Caco-2 (cell line): ENCODE measurements around the gene CEP19. TPM values are rescaled to one million over a fixed set of nuclear protein-coding genes. Genes with fewer than 3 reads are reported as not detected.

Experiments used
- Bru-seq: library from RNA; stranded (reverse); fragments of 400-500 nt; gene quantifications from one replicate; lab custom pipeline; 2021; lab: Mats Ljungman, UMichigan
- BruChase-seq, 2 experiments: library from RNA; stranded (reverse); fragments of 400-500 nt; gene quantifications; one replicate each; lab custom pipeline; 2021; lab: Mats Ljungman, UMichigan
- BruUV-seq: library from RNA; stranded (reverse); fragments of 400-500 nt; replicated peaks from 2 replicates; lab custom pipeline; 2021; lab: Mats Ljungman, UMichigan
- CTCF ChIA-PET: fragments of 300-600 bp; sonication (Branson Sonifier 250); formaldehyde crosslinking; loops from one replicate; lab custom pipeline; 2022; ENCODE audit warnings: antibody characterized with exemption; lab: Charles Lee
- POLR2A ChIA-PET: fragments of 300-600 bp; sonication (Branson Sonifier 250); formaldehyde crosslinking; loops from one replicate; lab custom pipeline; 2022; ENCODE audit warnings: antibody characterized with exemption; lab: Charles Lee
- DNase-seq, 2 experiments: peaks; one replicate each; pipeline versions ENCODE4 v3.0.0 to v3.0.0-alpha.2; 2020 to 2022
- H3K27me3 ChIP-seq: replicated peaks from 2 replicates; pipeline ENCODE4 v1.6.0; 2011; ENCODE audit warnings: low read length; ENCODE audit not compliant: control insufficient read depth, insufficient read depth
- H3K36me3 ChIP-seq: 2 replicates; pipeline ENCODE4 v1.5.1; 2011; ENCODE audit warnings: low read length; ENCODE audit not compliant: control insufficient read depth, insufficient read depth
- H3K4me1 ChIP-seq: fragments of 250-450 bp; sonication (Bioruptor Pico); 2 replicates; pipeline ENCODE4 v1.5.1; 2020; ENCODE audit warnings: mild to moderate bottlenecking
- H3K4me3 ChIP-seq: 2 replicates; pipeline ENCODE4 v1.5.1; 2011; ENCODE audit warnings: low read depth, mild to moderate bottlenecking, control low read depth, low read length
- H3K9me3 ChIP-seq: fragments of 250-450 bp; sonication (Bioruptor Pico); 2 replicates; pipeline ENCODE4 v1.5.1; 2020; ENCODE audit warnings: mild to moderate bottlenecking, moderate library complexity
- H3K27ac Mint-ChIP-seq: one replicate; pipeline ENCODE4 v1.8.0; 2022; ENCODE audit warnings: mixed read lengths; ENCODE audit not compliant: unreplicated experiment
- H3K27me3 Mint-ChIP-seq: one replicate; pipeline ENCODE4 v1.8.0; 2022; ENCODE audit warnings: mixed read lengths; ENCODE audit not compliant: insufficient read depth, unreplicated experiment
- H3K36me3 Mint-ChIP-seq: one replicate; pipeline ENCODE4 v1.8.0; 2022; ENCODE audit warnings: mild to moderate bottlenecking, mixed read lengths; ENCODE audit not compliant: insufficient read depth, unreplicated experiment
- H3K4me1 Mint-ChIP-seq: one replicate; pipeline ENCODE4 v1.8.0; 2022; ENCODE audit warnings: low read depth, mixed read lengths; ENCODE audit not compliant: unreplicated experiment
- H3K4me3 Mint-ChIP-seq: one replicate; pipeline ENCODE4 v1.8.0; 2022; ENCODE audit warnings: mild to moderate bottlenecking, moderate library complexity, mixed read lengths; ENCODE audit not compliant: unreplicated experiment
- H3K9me3 Mint-ChIP-seq: one replicate; pipeline ENCODE4 v1.8.0; 2022; ENCODE audit warnings: mixed read lengths; ENCODE audit not compliant: unreplicated experiment
- CTCF ChIP-seq, 2 experiments: fragments of 200-600 bp in 1 of 2; IDR thresholded peaks; 1 replicate in 1 of 2; 2 replicates in 1 of 2; pipeline versions ENCODE4 v1.5.1 to v1.8.0; 2011 to 2022; ENCODE audit warnings: antibody characterized with exemption in 1 of 2, control low read depth in 1 of 2, inconsistent platforms in 1 of 2, low read depth in 1 of 2, low read length in 1 of 2, mild to moderate bottlenecking in 1 of 2, moderate library complexity in 1 of 2; ENCODE audit not compliant: insufficient read depth in 1 of 2, severe bottlenecking in 1 of 2, unreplicated experiment in 1 of 2
- intact Hi-C: fragments of 100-400 bp; cut with micrococcal nuclease; formaldehyde crosslinking; loops from one replicate; pipeline ENCODE4 v1.10.0; 2022; ENCODE audit not compliant: unreplicated experiment
- long read RNA-seq: library from polyadenylated mRNA; stranded (forward); transcript quantifications from one replicate; pipeline ENCODE4 v2.0.0, GENCODE V29; 2022
- total RNA-seq: library from RNA; stranded (reverse); gene quantifications from 2 replicates; pipeline ENCODE4 v1.2.3, GENCODE V29; 2022

The CEP19 gene
- total RNA-seq (1.6 and 1.7 TPM in 2 replicates), Bru-seq, nascent RNA (percentile 45 among the genes with signal in this experiment), BruChase-seq, experiment 1, labeled RNA remaining after a 2-hour chase (percentile 52 among the genes with signal in this experiment), BruChase-seq, experiment 2, labeled RNA remaining after a 6-hour chase (percentile 49 among the genes with signal in this experiment)
- long read RNA-seq, partial matches to known transcripts = 0 of 4 reads
- long read RNA-seq, other reads (novel, unspliced or antisense) = 1 of 4 reads

- no TSS peak for BruUV-seq
- Histone ChIP-seq H3K4me3 (peak within 1 kb of the TSS; percentile 90), H3K4me1 (no peaks in the 10 kb centered on the region), H3K9me3 (no peaks in the 10 kb centered on the region), H3K27me3 (no peaks in the 10 kb centered on the region), H3K36me3 (no peaks in the 10 kb centered on the region)
- TF ChIP-seq CTCF (IDR thresholded peaks at IDR 0.05; ENCODE audit: insufficient read depth in 1 of 2, low read depth in 1 of 2, low read length in 1 of 2, severe bottlenecking in 1 of 2, unreplicated experiment in 1 of 2) = no peak
- intact Hi-C loops = loop anchor here (1.0 kb wide), 1 partner anchor 27 kb away; the partner anchor contains the start of gene PAK2
- H3K9me3 Mint-ChIP-seq = no peaks in the 10 kb centered on the region
- ChIA-PET POLR2A (interaction anchor here (1.2 to 1.3 kb wide), 2 partner anchors 28 to 156 kb away, joined by 6 to 12 read pairs; partner anchors contain the start of genes PAK2 and SENP5), CTCF (interaction anchor here (0.5 to 1.2 kb wide), 2 partner anchors 78 to 102 kb away, joined by 4 to 6 read pairs; no protein-coding TSS in a partner anchor)
- H3K4me3 Mint-ChIP-seq = peak within 1 kb of the TSS; percentile 87
- peak; percentile 76 to 89 for DNase-seq
- H3K4me1 Mint-ChIP-seq = no peaks in the 10 kb centered on the region
- no peaks in the 10 kb centered on the region for H3K27me3 Mint-ChIP-seq
- no peaks in the 10 kb centered on the region for H3K36me3 Mint-ChIP-seq
- peak within 1 kb of the TSS; percentile 90 for H3K27ac Mint-ChIP-seq
Observed at GRCh38 chr3:196711838-196712513, at the start of gene CEP19, which contains the start of gene PIGX. TSS of gene CEP19 (minus strand) at chr3:196712250. CDS start at chr3:196708657, 3,593 bp downstream. TSS of gene PIGX (plus strand) at chr3:196712377.

DNA sequence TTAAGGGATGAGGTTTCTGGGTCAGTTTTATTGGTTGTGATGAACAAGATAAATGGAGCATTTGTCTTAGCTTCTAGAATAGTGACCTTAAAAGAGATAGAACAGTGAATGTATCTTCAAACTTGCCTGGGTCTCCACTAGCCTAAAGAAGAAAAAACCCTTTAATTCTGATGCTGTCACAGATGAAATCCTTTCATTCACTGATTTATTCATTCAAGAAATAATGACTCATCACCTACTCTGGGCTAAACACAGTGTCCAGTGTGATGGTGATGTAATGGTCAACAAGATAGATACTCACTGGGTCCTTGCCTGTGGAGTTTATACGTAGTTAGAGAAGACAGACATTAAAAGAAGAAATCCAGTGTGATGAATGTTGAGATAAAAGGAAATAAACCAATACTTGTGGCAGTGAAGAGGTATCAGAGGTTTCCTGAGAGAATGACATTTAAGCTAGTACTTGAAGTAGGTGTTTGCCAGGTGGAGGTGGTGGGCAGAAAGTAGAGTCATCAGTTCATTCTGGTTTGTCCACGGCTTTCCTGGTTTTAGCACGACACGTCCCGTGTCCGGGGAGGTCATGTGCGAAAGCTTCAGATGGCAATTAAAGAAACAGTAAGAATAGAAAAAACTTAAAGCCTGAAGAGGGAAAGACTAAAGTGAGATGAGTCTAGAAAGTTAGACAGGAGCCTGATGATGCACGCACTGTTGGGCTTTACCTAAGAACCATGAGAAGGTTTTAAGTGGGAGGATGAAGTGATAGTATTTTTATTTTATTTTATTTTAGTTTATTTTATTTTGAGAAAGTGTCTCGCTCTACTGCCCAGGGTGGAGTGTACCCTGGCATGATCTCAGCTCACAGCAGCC is 46.1 kb upstream of the CEP19 start:
- peaks cover 15% of the 10 kb centered on the region for H3K9me3 Mint-ChIP-seq

More for the DNA sequence above, 46.1 kb upstream of the CEP19 start:
- no peaks in the 10 kb centered on the region for H3K27me3 ChIP-seq
- no peak overlapping the region for H3K4me3 Mint-ChIP-seq
- no TSS peak for BruUV-seq
- ChIA-PET POLR2A (no interaction called here), CTCF (no interaction called here)
- peaks cover 68% of the 10 kb centered on the region for H3K36me3 Mint-ChIP-seq
- TF ChIP-seq CTCF (IDR thresholded peaks at IDR 0.05; ENCODE audit: insufficient read depth in 1 of 2, low read depth in 1 of 2, low read length in 1 of 2, severe bottlenecking in 1 of 2, unreplicated experiment in 1 of 2) = no peak
- H3K4me1 Mint-ChIP-seq = peaks cover 15% of the 10 kb centered on the region
- peak overlapping the region; percentile 26 for H3K27ac Mint-ChIP-seq
- no peak overlapping the region for H3K4me3 ChIP-seq
- H3K9me3 ChIP-seq = peaks cover 22% of the 10 kb centered on the region
- H3K4me1 ChIP-seq = peaks cover 23% of the 10 kb centered on the region
- no peaks in the 10 kb centered on the region; the same call in none of the 2 replicates for H3K36me3 ChIP-seq
- intact Hi-C loops = no loop called here
- no peak for DNase-seq
- H3K27me3 Mint-ChIP-seq = no peaks in the 10 kb centered on the region
